ENCODE measurements around the gene ALDH5A1.

ALDH5A1 gene

DNA sequence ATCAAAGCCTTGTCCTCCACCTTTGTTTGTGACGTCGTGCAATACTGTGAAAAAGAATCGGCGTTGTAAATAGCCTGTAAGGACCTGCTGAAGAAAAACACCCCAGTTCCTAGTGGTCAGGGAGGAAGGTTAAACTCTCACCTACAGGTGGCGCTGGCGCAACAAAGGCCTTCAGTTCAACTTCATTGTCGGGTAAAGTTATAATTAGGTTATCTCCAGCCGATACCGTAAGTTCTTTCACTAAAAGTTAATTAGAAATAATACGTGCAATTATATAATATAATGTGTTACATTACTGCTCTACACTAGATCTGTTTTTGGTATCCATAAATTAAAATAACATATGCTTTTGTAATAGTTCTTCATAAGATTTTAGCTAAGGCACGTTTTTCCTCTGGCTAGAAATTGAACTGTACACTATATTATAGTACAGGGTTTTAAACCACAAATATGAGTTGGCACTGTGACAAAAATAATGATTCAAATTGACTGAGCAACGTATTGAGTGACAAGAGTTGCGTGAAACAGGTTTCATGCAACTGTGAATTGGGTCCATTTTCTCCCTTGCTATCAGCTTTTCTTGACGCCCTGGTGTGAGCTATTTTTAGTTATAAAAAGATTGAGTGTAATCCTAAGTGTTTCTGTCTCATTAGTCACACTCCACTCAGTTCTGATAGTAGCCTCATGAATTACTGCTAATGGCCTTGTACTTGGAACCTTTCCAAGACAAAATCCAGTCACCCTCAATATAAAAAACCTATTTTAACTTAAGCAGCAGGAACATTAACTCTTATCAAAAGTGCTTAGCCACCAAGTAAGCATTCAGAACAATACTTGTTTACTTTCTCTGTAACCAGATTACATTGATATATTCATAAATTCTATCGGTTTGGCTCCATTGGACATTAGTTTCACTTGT lies 89.0 kb downstream of the ALDH5A1 start:
- TF ChIP-seq CTCF (conservative IDR thresholded peaks at IDR 0.05): peak; percentile 96
- no peak for TF ChIP-seq ZFX (IDR thresholded peaks at IDR 0.05)
- no peak overlapping the region for H3K27ac ChIP-seq

GRCh38 chr6:24584382-24584720 lies 89.6 kb downstream of the ALDH5A1 start:
- TF ChIP-seq CTCF (conservative IDR thresholded peaks at IDR 0.05): no peak
- no peak for TF ChIP-seq ZFX (IDR thresholded peaks at IDR 0.05)
- H3K27ac ChIP-seq: no peak overlapping the region
